Heart left ventricle (tissue), 13 donors: ENCODE data around the gene EEF1AKMT4.

ENCODE experiments used
- CTCF ChIP-seq, 12 donors: fragments of 200-600 bp; sonication (generic) in 4 of 12; IDR thresholded peaks; one replicate each; pipeline versions ENCODE4 v1.5.0 to v1.8.0; 2018 to 2022; ENCODE audit warnings: antibody characterized with exemption in 12 of 12, mild to moderate bottlenecking in 5 of 12
- POLR2A ChIP-seq, 2 donors: fragments of 450-650 bp; IDR thresholded peaks; one replicate each; pipeline ENCODE4 v1.6.1; 2017; ENCODE audit warnings: antibody characterized with exemption in 2 of 2, mild to moderate bottlenecking in 2 of 2, moderate library complexity in 2 of 2
- donor health status: ischemic (EF 13 %, LVEDD 7.1; RV severe dilation, severe dysfunction).
- donor health status: DM: no; HTN: yes; CAD: no.
- donor health status: DM: no; HTN: no; CAD: no.
- donor health status: ischemic (EF 25% LVEDD 6.9; RV normal size, moderate dysfunction).
- donor health status: ischemic (EF 25% LVEDD 5.7; RV mildly dilated, moderate dysfunction).
- donor health status: ischemic (EF 35%, LVEDD 5.7; RV mildly dilated, moderate dysfunction).
- donor health status: nonischemic (EF 11% LVEDD 7.7; RV severe dilation, severe dysfunction).
- donor health status: DM: yes; HTN: yes; CAD: no.
- donor health status: PGD.
- donor health status: ischemic (EF 29% LVEDD 5.4; RV normal size, mild dysfunction).
- donor health status: nonischemic (EF 23%, LVEDD 6.1; RV moderate dilation, normal function).

GRCh38 chr3:184238246-184238818, 11.1 kb upstream of the EEF1AKMT4 start:
- TF ChIP-seq CTCF (IDR thresholded peaks at IDR 0.05) (no peak), POLR2A (IDR thresholded peaks at IDR 0.05) (no peak)
